ENCODE measurements around the gene NUDCD3.

Gene NUDCD3

DNA sequence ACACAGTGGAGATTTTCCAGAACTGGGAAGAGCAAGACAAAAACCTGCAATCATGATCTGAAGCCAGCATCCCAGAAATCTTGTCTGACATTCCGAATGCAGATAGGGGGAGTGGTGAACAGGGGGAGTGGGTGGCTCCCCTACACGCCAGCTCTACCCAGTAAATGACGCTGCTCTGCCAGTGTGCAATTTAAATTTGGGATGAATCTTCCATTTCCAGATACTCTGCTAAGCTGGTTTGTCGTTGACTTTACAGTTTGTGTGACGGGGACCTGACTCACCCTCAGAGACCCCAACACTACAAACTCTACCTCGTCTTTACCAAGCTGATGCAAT, 96.4 kb downstream of the NUDCD3 start:
- TF ChIP-seq, protein P1, sequence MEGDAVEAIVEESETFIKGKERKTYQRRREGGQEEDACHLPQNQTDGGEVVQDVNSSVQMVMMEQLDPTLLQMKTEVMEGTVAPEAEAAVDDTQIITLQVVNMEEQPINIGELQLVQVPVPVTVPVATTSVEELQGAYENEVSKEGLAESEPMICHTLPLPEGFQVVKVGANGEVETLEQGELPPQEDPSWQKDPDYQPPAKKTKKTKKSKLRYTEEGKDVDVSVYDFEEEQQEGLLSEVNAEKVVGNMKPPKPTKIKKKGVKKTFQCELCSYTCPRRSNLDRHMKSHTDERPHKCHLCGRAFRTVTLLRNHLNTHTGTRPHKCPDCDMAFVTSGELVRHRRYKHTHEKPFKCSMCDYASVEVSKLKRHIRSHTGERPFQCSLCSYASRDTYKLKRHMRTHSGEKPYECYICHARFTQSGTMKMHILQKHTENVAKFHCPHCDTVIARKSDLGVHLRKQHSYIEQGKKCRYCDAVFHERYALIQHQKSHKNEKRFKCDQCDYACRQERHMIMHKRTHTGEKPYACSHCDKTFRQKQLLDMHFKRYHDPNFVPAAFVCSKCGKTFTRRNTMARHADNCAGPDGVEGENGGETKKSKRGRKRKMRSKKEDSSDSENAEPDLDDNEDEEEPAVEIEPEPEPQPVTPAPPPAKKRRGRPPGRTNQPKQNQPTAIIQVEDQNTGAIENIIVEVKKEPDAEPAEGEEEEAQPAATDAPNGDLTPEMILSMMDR (conservative IDR thresholded peaks at IDR 0.05; ENCODE audit: low read length), result no peak
- H3K4me3 ChIP-seq (ENCODE audit: low read length), result no peak overlapping the region
- DNase-seq (ENCODE audit: low read depth), result no peak

DNA sequence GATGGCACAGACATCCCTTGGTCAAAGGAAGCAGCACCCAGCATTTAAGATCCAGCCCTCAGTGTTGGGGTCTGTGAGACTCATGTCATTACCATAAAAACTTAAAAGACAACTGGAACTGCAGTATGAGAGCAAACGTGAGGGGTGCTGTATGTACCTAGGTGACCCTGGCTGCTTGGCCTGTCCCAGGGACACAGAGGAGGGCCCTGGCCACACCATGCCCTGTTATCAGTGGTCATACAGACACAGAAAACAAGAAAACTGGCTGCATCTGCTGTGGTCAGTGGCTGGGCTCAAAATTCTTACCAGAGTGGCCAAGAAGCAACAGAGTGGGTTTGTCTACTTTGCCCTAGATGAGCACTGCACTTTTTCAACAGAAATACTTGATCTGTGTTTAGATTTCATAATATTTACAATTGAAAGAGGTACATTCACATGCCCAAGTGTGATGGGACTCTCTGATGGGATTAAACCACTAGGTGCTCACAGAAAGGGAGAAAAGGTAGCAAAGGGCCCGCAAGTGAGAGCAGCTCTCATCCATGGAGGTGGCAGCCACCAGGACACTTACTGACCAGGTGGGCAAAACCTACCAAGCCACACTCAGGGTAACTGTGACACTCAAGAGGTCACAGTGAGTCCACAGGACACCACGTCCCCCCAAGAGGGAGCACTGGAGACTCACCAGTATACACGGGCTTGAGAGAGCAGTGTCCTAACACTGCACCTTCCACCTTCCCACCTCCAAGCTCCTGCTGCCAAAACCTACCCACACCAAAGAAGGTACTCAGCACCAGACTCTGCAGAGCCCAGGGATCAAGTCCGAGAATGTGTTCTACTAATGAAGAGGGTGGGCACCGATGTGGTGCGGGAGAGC, 97.0 kb downstream of the NUDCD3 start:
- no peak for DNase-seq (ENCODE audit: low read depth)
- H3K4me3 ChIP-seq (ENCODE audit: low read length), result no peak overlapping the region
- TF ChIP-seq, protein P1 (conservative IDR thresholded peaks at IDR 0.05; ENCODE audit: low read length), result no peak

DNA sequence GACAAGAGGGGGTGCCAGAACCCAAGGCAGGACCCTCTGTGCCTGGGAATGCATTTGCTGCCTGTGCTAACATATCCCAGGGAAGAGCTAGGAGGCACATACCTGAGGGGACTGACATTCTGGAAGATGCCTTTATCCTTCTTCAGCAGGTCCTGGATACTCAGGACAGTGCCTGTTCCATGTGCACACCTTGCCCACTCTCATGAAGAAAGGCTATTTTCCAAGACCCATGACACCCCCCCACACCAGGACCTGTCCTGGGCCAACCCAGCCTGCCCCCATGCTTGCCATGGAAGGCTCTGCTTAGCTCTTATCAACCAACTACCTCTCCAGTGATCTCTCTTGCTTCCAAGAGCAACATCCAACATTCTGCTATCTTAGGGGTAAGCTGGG, 97.8 kb downstream of the NUDCD3 start:
- H3K4me3 ChIP-seq (ENCODE audit: low read length), result no peak overlapping the region
- TF ChIP-seq, protein P1 (conservative IDR thresholded peaks at IDR 0.05; ENCODE audit: low read length), result no peak
- no peak for DNase-seq (ENCODE audit: low read depth)

GRCh38 chr7:44391746-44392617, 98.5 kb downstream of the NUDCD3 start:
- no peak for DNase-seq (ENCODE audit: low read depth)
- TF ChIP-seq, protein P1 (conservative IDR thresholded peaks at IDR 0.05; ENCODE audit: low read length), result no peak
- no peak overlapping the region for H3K4me3 ChIP-seq (ENCODE audit: low read length)

DNA sequence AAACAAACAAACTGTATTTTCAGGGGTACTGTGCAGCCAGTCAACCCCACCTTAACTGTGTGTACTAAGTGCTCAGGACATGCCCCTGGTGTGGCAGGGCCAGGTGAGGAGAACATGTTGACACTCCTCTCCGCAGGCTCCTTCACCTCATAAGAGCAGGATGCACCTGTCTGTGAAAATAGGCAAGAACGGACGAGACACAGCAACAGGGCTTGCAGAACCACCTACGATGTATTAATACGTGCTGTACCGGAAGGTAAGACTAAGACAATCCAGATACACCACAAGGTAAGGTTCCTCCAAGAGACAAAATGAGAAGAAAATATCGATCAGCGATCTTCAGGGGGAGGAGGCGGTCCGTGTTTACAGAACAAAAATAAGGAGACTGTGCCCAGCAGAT, 99.3 kb downstream of the NUDCD3 start:
- H3K4me3 ChIP-seq (ENCODE audit: low read length), result no peak overlapping the region
- TF ChIP-seq, protein P1 (conservative IDR thresholded peaks at IDR 0.05; ENCODE audit: low read length), result no peak
- no peak for DNase-seq (ENCODE audit: low read depth)

DNA sequence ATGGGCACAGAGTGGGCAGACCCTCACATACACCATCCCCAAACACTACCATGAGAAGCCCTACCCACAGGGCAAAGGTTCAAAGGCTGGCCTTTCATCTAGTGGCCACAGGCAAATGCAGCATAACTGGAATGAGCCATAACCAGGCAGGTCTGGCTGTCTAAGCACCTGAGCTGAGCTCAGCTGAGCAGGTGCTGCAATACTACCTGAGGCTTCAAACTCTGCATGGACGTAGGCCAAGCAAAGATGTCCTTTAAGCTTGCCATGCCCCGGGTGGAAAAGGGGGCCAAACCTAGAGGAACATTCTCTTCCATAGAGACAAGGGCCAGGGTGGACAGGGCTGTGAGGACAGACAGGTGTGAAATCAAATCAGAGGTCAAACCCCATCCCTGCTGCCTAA, 99.8 kb downstream of the NUDCD3 start:
- TF ChIP-seq, protein P1 (conservative IDR thresholded peaks at IDR 0.05; ENCODE audit: low read length), result no peak
- no peak for DNase-seq (ENCODE audit: low read depth)
- no peak overlapping the region for H3K4me3 ChIP-seq (ENCODE audit: low read length)

All from AG10803 (cell line).